Measurements from ENCODE around the gene CNOT6.

DNA sequence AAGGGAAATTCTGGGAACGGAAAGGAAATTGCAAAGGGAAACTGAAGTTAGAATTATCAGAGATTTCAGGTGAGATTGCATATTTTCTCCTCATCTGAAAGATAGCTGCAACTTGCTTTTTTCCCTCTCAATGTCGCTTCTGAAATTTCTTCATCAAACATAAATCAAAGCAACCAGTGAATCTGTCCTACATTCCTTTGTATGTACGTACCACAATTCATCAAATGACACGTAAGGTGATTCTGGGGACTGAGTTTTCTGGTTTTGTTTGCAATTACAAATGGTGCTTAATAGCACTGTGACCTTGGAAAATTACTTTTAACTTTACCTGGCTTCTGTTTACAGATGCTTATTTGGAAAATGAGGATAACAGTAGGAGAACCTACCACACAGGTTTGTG, 21.9 kb upstream of the CNOT6 start:
- TF ChIP-seq EZH2 (IDR thresholded peaks at IDR 0.05; ENCODE audit: borderline replicate concordance, low read length): no peak
- TF ChIP-seq, protein P1, sequence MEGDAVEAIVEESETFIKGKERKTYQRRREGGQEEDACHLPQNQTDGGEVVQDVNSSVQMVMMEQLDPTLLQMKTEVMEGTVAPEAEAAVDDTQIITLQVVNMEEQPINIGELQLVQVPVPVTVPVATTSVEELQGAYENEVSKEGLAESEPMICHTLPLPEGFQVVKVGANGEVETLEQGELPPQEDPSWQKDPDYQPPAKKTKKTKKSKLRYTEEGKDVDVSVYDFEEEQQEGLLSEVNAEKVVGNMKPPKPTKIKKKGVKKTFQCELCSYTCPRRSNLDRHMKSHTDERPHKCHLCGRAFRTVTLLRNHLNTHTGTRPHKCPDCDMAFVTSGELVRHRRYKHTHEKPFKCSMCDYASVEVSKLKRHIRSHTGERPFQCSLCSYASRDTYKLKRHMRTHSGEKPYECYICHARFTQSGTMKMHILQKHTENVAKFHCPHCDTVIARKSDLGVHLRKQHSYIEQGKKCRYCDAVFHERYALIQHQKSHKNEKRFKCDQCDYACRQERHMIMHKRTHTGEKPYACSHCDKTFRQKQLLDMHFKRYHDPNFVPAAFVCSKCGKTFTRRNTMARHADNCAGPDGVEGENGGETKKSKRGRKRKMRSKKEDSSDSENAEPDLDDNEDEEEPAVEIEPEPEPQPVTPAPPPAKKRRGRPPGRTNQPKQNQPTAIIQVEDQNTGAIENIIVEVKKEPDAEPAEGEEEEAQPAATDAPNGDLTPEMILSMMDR (conservative IDR thresholded peaks at IDR 0.05 in 1 of 2, IDR thresholded peaks at IDR 0.05 in 1 of 2; ENCODE audit: extremely low read depth in 1 of 2, insufficient read depth in 1 of 2, low read depth in 1 of 2, low read length in 2 of 2): no peak

All from mammary epithelial cell (primary cell).